HepG2 (cell line): ENCODE data around the gene TMEM98. TPM values are rescaled to one million over a fixed set of nuclear protein-coding genes. Genes with fewer than 3 reads are reported as not detected.
A peak's percentile ranks its signal among the peaks of the same experiment; 100 is the strongest.

Experiments used
- ATAC-seq: fragments of 200-7000 bp; cut with Tn5 transposase; 3 replicates; pipeline ENCODE4 v1.9.1; 2020; ENCODE audit warnings: mild to moderate bottlenecking, moderate library complexity
- BruUV-seq: library from RNA; stranded (reverse); fragments of 400-500 nt; replicated peaks from 2 replicates; lab custom pipeline; 2021; lab: Mats Ljungman, UMichigan
- CTCF ChIA-PET: fragments of 300-600 bp; formaldehyde crosslinking; extraction: SDS; loops from one replicate; lab custom pipeline; 2021; ENCODE audit warnings: low total read pairs, inconsistent platforms, low intra/inter-chr PET ratio; lab: Yijun Ruan, JAX
- POLR2A ChIA-PET: fragments of 350-600 bp; sonication (Branson Sonifier 250); formaldehyde crosslinking; loops from one replicate; lab custom pipeline; 2020; ENCODE audit warnings: antibody characterized with exemption, inconsistent platforms; lab: Yijun Ruan, JAX
- DNase-seq: peaks from one replicate; pipeline ENCODE4 v3.0.0-alpha.2; 2015; ENCODE audit warnings: low spot score
- FAIRE-seq: peaks from 3 replicates; lab custom pipeline; 2011; peaks lifted over from hg19 to GRCh38; lab: Jason Lieb, UNC
- H2AFZ ChIP-seq: one replicate; pipeline ENCODE4 v1.6.1; 2011; ENCODE audit warnings: low read length, inconsistent platforms
- H3K27ac ChIP-seq: fragments of 300-600 bp; 3 replicates; pipeline ENCODE4 v1.8.0; 2011; ENCODE audit warnings: mixed run types, mild to moderate bottlenecking, mixed read lengths, low read length, inconsistent platforms; ENCODE audit not compliant: insufficient read depth; ENCODE audit errors: extremely low read length
- H3K27me3 ChIP-seq, 2 experiments: fragments of 200-600 bp in 1 of 2; 2 replicates in 1 of 2; 3 replicates in 1 of 2; pipeline versions ENCODE4 v1.6.0 to v1.8.0; 2011; ENCODE audit warnings: low read length in 2 of 2, mild to moderate bottlenecking in 2 of 2, moderate library complexity in 2 of 2, inconsistent platforms in 1 of 2; ENCODE audit not compliant: insufficient read depth in 2 of 2, control insufficient read depth in 1 of 2
- H3K36me3 ChIP-seq, 2 experiments: fragments of 200-600 bp in 1 of 2; replicated peaks in 1 of 2; 2 replicates in 1 of 2; 3 replicates in 1 of 2; pipeline versions ENCODE4 v1.5.1 to v1.8.0; 2011; ENCODE audit warnings: low read length in 2 of 2, inconsistent platforms in 1 of 2; ENCODE audit not compliant: insufficient read depth in 2 of 2, control insufficient read depth in 1 of 2
- H3K4me1 ChIP-seq: 2 replicates; pipeline ENCODE4 v1.5.1; 2012; ENCODE audit warnings: low read length, inconsistent platforms; ENCODE audit not compliant: insufficient read depth
- H3K4me2 ChIP-seq: 2 replicates; pipeline ENCODE4 v1.6.0; 2011; ENCODE audit warnings: low read depth, low read length, inconsistent platforms
- H3K4me3 ChIP-seq, 3 experiments: fragments of 200-600 bp in 1 of 3; sonication (generic), shearing (Covaris generic) in 1 of 3; replicated peaks in 1 of 3; 2 replicates each; pipeline ENCODE4 v1.5.1; 2011 to 2016; ENCODE audit warnings: low read length in 3 of 3, inconsistent platforms in 2 of 3, low read depth in 2 of 3, mild to moderate bottlenecking in 2 of 3, control low read depth in 1 of 3, mixed read lengths in 1 of 3; ENCODE audit not compliant: insufficient read depth in 1 of 3
- H3K79me2 ChIP-seq: one replicate; pipeline ENCODE4 v1.6.1; 2011; ENCODE audit warnings: low read length, inconsistent platforms; ENCODE audit not compliant: insufficient read depth
- H3K9ac ChIP-seq: 2 replicates; pipeline ENCODE4 v1.6.0; 2011; ENCODE audit warnings: mild to moderate bottlenecking, low read depth, low read length, inconsistent platforms; ENCODE audit not compliant: insufficient read depth
- H3K9me3 ChIP-seq: 2 replicates; pipeline ENCODE4 v1.5.1; 2012; ENCODE audit warnings: mild to moderate bottlenecking, low read length
- H4K20me1 ChIP-seq: 2 replicates; pipeline ENCODE4 v1.6.0; 2011; ENCODE audit warnings: inconsistent platforms, mild to moderate bottlenecking, low read length, moderate library complexity; ENCODE audit not compliant: insufficient read depth
- FOXA1 ChIP-seq, 2 experiments: fragments of 450-650 bp in 1 of 2; sonication (generic) in 1 of 2; formaldehyde crosslinking in 1 of 2; IDR thresholded peaks; 2 replicates each; pipeline versions ENCODE4 v1.4.0 to v1.6.1; 2016 to 2020; ENCODE audit warnings: missing genetic modification reagents in 1 of 2
- FOXK2 ChIP-seq: fragments of 450-650 bp; IDR thresholded peaks from 2 replicates; pipeline ENCODE4 v1.6.1; 2016
- GTF3A ChIP-seq: sonication (generic); formaldehyde crosslinking; conservative IDR thresholded peaks from 2 replicates; pipeline ENCODE4 v1.4.0; 2020; ENCODE audit warnings: mild to moderate bottlenecking, missing genetic modification reagents
- HNF4A ChIP-seq: sonication (generic); formaldehyde crosslinking; IDR thresholded peaks from 2 replicates; pipeline ENCODE4 v1.4.0; 2020; ENCODE audit warnings: missing genetic modification reagents
- LCORL ChIP-seq, 2 experiments: fragments of 450-650 bp in 1 of 2; sonication (generic) in 1 of 2; formaldehyde crosslinking in 1 of 2; IDR thresholded peaks; 2 replicates each; pipeline versions ENCODE4 v1.5.0 to v1.6.1; 2017 to 2020; ENCODE audit warnings: antibody characterized with exemption in 1 of 2, missing genetic modification reagents in 1 of 2
- NR2F2 ChIP-seq: IDR thresholded peaks from 2 replicates; pipeline ENCODE4 v1.6.1; 2012; ENCODE audit warnings: low read depth, inconsistent platforms, borderline replicate concordance
- SALL1 ChIP-seq: sonication (generic); formaldehyde crosslinking; IDR thresholded peaks from 2 replicates; pipeline ENCODE4 v1.8.0; 2022; ENCODE audit warnings: mild to moderate bottlenecking, missing genetic modification reagents
- SIX1 ChIP-seq: sonication (generic); formaldehyde crosslinking; IDR thresholded peaks from 2 replicates; pipeline ENCODE4 v1.4.0; 2020; ENCODE audit warnings: missing genetic modification reagents, borderline replicate concordance
- ZNF605 ChIP-seq: sonication (generic); formaldehyde crosslinking; IDR thresholded peaks from 2 replicates; pipeline ENCODE4 v1.8.0; 2022; ENCODE audit warnings: mild to moderate bottlenecking, missing genetic modification reagents
- WGBS: methylation state at CpG from one replicate; pipeline ENCODE4 v1.1.6; 2017; ENCODE audit warnings: low lambda C conversion rate; 5-methylcytosine and 5-hydroxymethylcytosine counted together
- in situ Hi-C: cut with HindIII; loops from 2 replicates; pipeline ENCODE4 v1.10.0; 2017; ENCODE audit warnings: low pct_unique_long_range_greater_than_20kb; ENCODE audit not compliant: extremely low pct_ligation_motif_present
- intact Hi-C: fragments of 100-400 bp; cut with micrococcal nuclease; formaldehyde crosslinking; loops from one replicate; pipeline ENCODE4 v1.10.0; 2022; ENCODE audit not compliant: unreplicated experiment
- polyA plus RNA-seq, 8 experiments: library from polyadenylated mRNA; depleted of rRNA in 3 of 8; stranded (reverse) in 7 of 8; unstranded in 1 of 8; fragments of >200 nt; fragmentation: Illumina TruSeq in 4 of 8; extraction: Trizol in 4 of 8; gene quantifications; 2 replicates each; pipeline versions ENCODE4 v1.2.1 to v1.2.3, GENCODE V29; 2011 to 2016; ENCODE audit warnings: low read depth in 4 of 8, missing spikeins in 1 of 8, mixed read lengths in 1 of 8; ENCODE audit not compliant: insufficient read depth in 1 of 8
- total RNA-seq, 5 experiments: library from RNA; depleted of rRNA; stranded (reverse); fragments of >200 nt; fragmentation: Illumina TruSeq; extraction: Trizol; gene quantifications; 2 replicates each; pipeline ENCODE4 v1.2.3, GENCODE V29; 2016; ENCODE audit warnings: low read depth in 1 of 5
- TF ChIP-seq, protein P1 (sequence below): sonication (generic); formaldehyde crosslinking; IDR thresholded peaks from 2 replicates; pipeline ENCODE4 v1.5.0; 2020; ENCODE audit warnings: mild to moderate bottlenecking, missing genetic modification reagents, borderline replicate concordance
- TF ChIP-seq, protein P2 (sequence below): sonication (generic); formaldehyde crosslinking; IDR thresholded peaks from 2 replicates; pipeline ENCODE4 v1.4.0; 2020; ENCODE audit warnings: missing genetic modification reagents, borderline replicate concordance
- TF ChIP-seq, protein P3 (sequence below): IDR thresholded peaks from 2 replicates; pipeline ENCODE4 v1.4.0; 2020; ENCODE audit warnings: mild to moderate bottlenecking, missing genetic modification reagents

Gene TMEM98
- total and polyA plus RNA-seq, 2 of the 13 experiments (the other 11 are each of a cell fraction or from before 2014, with no cell fraction given) = 103 to 175 TPM

DNA sequence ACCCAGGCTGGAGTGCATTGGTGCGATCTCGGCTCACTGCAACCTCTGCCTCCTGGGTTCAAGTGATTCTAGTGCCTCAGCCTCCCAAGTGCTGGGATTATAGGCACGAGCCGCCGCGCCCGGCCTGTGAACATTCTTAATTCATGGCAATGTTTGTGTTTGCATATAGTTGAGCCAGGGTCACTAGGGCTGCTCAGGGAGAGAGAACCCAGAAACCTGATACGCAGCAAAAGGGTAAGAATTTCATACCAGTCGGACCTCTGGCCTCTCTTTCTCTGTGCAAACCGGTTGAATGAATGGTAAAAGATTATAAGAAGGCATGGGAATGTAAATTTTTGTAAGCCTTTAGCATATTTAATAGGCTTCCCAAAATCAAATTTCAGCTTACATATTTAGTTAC is 6.9 kb upstream of the TMEM98 start:
- FAIRE-seq = no peak
- peak; percentile 92 for ATAC-seq
- in situ Hi-C loops = no loop called here
- Histone ChIP-seq H3K4me2 (peak overlapping the region; percentile 21), H3K9me3 (no peaks in the 10 kb centered on the region), H3K4me3 (no peak overlapping the region), H3K9ac (no peak overlapping the region), H3K27me3 (no peaks in the 10 kb centered on the region), H3K4me1 (peaks cover 67% of the 10 kb centered on the region), H3K36me3 (no peaks in the 10 kb centered on the region), H3K79me2 (no peaks in the 10 kb centered on the region), H4K20me1 (no peaks in the 10 kb centered on the region), H3K27ac (no peak overlapping the region), H2AFZ (no peak overlapping the region)
- peak; percentile 72 for DNase-seq
- intact Hi-C loops = no loop called here
- POLR2A ChIA-PET = no interaction called here
- under 1% methylated on average over 10 of the region's 10 CpGs for WGBS
- CTCF ChIA-PET = no interaction called here
- no TSS peak for BruUV-seq
- TF ChIP-seq, protein P1, sequence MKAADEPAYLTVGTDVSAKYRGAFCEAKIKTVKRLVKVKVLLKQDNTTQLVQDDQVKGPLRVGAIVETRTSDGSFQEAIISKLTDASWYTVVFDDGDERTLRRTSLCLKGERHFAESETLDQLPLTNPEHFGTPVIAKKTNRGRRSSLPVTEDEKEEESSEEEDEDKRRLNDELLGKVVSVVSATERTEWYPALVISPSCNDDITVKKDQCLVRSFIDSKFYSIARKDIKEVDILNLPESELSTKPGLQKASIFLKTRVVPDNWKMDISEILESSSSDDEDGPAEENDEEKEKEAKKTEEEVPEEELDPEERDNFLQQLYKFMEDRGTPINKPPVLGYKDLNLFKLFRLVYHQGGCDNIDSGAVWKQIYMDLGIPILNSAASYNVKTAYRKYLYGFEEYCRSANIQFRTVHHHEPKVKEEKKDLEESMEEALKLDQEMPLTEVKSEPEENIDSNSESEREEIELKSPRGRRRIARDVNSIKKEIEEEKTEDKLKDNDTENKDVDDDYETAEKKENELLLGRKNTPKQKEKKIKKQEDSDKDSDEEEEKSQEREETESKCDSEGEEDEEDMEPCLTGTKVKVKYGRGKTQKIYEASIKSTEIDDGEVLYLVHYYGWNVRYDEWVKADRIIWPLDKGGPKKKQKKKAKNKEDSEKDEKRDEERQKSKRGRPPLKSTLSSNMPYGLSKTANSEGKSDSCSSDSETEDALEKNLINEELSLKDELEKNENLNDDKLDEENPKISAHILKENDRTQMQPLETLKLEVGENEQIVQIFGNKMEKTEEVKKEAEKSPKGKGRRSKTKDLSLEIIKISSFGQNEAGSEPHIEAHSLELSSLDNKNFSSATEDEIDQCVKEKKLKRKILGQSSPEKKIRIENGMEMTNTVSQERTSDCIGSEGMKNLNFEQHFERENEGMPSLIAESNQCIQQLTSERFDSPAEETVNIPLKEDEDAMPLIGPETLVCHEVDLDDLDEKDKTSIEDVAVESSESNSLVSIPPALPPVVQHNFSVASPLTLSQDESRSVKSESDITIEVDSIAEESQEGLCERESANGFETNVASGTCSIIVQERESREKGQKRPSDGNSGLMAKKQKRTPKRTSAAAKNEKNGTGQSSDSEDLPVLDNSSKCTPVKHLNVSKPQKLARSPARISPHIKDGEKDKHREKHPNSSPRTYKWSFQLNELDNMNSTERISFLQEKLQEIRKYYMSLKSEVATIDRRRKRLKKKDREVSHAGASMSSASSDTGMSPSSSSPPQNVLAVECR (CRISPR knock-in tag) = no peak
- TF ChIP-seq SALL1 (CRISPR knock-in tag) (peak; percentile 40; the same call in 1 of the 2 replicates), FOXA1 (IDR thresholded peaks at IDR 0.05) (no peak), FOXA1 (CRISPR knock-in tag; IDR thresholded peaks at IDR 0.05) (0 out of 2 replicates have a peak, but pooled peaks have one; percentile 16), GTF3A (CRISPR knock-in tag) (no peak), LCORL (IDR thresholded peaks at IDR 0.05) (no peak), LCORL (CRISPR knock-in tag; IDR thresholded peaks at IDR 0.05) (no peak), ZNF605 (CRISPR knock-in tag) (no peak), NR2F2 (no peak), HNF4A (CRISPR knock-in tag) (peak; percentile 36), SIX1 (CRISPR knock-in tag) (peak; percentile 95), FOXK2 (no peak)
- TF ChIP-seq, protein P2, sequence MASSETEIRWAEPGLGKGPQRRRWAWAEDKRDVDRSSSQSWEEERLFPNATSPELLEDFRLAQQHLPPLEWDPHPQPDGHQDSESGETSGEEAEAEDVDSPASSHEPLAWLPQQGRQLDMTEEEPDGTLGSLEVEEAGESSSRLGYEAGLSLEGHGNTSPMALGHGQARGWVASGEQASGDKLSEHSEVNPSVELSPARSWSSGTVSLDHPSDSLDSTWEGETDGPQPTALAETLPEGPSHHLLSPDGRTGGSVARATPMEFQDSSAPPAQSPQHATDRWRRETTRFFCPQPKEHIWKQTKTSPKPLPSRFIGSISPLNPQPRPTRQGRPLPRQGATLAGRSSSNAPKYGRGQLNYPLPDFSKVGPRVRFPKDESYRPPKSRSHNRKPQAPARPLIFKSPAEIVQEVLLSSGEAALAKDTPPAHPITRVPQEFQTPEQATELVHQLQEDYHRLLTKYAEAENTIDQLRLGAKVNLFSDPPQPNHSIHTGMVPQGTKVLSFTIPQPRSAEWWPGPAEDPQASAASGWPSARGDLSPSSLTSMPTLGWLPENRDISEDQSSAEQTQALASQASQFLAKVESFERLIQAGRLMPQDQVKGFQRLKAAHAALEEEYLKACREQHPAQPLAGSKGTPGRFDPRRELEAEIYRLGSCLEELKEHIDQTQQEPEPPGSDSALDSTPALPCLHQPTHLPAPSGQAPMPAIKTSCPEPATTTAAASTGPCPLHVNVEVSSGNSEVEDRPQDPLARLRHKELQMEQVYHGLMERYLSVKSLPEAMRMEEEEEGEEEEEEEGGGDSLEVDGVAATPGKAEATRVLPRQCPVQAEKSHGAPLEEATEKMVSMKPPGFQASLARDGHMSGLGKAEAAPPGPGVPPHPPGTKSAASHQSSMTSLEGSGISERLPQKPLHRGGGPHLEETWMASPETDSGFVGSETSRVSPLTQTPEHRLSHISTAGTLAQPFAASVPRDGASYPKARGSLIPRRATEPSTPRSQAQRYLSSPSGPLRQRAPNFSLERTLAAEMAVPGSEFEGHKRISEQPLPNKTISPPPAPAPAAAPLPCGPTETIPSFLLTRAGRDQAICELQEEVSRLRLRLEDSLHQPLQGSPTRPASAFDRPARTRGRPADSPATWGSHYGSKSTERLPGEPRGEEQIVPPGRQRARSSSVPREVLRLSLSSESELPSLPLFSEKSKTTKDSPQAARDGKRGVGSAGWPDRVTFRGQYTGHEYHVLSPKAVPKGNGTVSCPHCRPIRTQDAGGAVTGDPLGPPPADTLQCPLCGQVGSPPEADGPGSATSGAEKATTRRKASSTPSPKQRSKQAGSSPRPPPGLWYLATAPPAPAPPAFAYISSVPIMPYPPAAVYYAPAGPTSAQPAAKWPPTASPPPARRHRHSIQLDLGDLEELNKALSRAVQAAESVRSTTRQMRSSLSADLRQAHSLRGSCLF (CRISPR knock-in tag) = no peak
- TF ChIP-seq, protein P3, sequence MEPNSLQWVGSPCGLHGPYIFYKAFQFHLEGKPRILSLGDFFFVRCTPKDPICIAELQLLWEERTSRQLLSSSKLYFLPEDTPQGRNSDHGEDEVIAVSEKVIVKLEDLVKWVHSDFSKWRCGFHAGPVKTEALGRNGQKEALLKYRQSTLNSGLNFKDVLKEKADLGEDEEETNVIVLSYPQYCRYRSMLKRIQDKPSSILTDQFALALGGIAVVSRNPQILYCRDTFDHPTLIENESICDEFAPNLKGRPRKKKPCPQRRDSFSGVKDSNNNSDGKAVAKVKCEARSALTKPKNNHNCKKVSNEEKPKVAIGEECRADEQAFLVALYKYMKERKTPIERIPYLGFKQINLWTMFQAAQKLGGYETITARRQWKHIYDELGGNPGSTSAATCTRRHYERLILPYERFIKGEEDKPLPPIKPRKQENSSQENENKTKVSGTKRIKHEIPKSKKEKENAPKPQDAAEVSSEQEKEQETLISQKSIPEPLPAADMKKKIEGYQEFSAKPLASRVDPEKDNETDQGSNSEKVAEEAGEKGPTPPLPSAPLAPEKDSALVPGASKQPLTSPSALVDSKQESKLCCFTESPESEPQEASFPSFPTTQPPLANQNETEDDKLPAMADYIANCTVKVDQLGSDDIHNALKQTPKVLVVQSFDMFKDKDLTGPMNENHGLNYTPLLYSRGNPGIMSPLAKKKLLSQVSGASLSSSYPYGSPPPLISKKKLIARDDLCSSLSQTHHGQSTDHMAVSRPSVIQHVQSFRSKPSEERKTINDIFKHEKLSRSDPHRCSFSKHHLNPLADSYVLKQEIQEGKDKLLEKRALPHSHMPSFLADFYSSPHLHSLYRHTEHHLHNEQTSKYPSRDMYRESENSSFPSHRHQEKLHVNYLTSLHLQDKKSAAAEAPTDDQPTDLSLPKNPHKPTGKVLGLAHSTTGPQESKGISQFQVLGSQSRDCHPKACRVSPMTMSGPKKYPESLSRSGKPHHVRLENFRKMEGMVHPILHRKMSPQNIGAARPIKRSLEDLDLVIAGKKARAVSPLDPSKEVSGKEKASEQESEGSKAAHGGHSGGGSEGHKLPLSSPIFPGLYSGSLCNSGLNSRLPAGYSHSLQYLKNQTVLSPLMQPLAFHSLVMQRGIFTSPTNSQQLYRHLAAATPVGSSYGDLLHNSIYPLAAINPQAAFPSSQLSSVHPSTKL (CRISPR knock-in tag) = peak; percentile 26; the same call in 1 of the 2 replicates
